HG03095 (cell line): ENCODE measurements around the gene GPRIN1.
"Not testable (repeated sequence)": the region's sequence is repeated elsewhere in the genome, so short reads cannot be mapped to it uniquely, and the experiment has no call there.

Source experiments
- ATAC-seq: cut with Tn5 transposase; IDR thresholded peaks from one replicate; pipeline ENCODE4 v1.9.1; 2021; ENCODE audit warnings: moderate library complexity; ENCODE audit not compliant: unreplicated experiment

The GPRIN1 gene

DNA sequence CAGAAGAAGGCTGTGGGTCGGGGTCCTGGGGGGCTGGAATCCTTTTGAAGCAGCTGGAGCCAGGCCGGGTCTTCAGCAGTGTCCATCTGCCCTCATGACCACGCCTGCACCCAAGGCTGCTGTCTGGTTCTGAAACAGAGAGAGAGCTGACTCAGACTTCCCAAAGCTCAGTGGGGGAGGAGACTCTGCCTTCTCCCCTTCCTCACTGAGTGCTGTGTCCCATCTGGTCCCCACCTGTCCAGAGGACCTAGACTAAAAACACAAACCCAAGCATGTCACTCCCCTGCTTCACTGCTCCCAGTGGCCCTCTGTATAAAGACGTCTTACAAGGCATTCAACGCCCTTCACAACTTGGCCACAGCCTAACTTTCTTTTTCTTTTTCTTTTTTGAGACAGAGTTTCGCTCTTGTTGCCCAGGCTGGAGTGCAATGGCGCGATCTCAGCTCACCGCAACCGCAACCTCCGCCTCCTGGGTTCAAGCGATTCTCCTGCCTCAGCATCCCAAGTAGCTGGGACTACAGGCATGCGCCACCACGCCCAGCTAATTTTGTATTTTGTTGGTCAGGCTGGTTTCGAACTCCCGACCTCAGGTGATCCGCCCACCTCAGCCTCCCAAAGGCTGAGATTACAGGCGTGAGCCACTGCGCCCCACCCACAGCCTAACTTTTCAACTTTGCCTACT, 10.1 kb downstream of the GPRIN1 start:
- ATAC-seq = not testable (repeated sequence)

DNA sequence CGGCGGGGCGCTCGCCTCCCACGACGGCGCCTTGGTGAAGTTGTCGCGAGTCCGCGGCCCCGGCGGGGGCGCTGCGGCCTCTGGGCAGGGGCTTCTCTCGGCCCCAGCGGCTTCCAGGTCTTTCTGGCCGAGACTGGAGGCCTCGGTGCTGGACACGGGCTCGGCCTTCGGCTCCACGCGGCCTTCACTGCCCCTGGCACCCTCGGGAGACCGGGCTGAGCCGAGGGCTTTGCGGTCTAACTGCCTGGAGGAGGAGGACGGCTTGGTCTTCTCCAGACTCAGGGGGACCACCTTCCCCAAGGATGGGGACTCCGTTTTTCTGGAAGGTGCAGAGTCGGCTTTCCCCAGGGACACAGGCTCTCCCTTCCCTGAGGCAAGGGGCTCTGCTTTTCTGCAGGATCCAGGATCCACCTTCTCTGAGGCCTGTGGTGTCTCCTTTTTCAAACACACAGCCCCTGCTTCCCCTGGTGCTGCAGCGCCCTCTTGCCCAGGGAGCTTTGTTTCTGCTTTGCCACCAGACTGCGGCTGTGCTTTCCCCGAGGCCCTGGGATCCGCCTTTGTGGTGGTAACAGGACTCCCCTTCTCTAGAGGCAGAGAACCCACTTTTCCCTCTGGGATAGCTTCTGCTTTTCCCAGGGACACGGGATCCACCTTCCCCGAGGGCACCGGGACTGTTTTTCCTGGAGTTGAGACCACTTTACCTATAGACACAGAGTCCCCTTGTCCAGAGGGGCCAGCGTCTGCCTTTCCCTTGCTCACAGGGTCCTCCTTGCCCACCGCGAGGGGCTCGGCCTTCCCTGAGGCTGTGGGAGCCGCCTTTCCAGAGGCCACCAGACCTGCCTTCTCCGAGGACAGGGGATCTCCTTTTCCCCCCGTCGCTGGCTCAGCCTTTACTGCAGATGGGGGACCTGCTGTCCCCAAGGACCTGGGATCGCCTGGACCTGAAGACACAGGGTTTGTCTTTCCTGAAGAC, 12.3 kb downstream of the GPRIN1 start:
- ATAC-seq = no peak

DNA sequence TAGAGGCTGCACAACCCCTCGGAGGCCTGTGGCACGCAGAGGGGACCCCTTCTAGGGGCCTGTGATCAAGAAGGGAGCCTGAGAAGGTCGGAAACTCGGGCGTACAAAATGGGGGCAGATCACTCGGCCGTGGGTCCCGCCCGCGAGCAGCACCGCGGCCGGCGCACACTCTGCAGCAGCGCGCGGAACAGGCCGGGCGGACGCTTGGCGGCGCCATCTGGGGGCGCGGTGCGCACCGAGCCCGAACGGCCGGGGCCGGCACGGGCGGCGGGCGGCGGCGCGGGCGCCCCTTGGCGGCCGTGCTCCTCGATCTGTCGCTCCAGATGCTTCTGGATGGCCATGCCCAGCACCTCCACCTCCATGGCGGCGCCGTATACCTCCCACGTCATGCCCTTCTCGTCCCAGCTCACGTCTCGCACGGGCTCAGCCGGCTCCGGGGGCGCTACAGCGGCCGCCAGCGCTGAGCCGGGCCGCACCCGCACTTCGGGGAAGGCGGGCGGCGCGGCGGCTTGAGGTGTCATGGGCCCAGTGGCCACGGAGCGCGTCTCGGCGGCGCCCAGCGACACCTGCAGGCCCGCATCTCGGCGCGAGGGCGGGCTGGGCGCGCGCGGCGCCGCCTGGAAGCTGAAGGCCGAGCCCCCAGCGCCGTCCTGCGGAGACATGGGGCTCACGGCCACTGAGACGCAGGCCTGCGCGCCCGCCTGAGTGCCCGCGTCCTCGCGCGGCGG, 13.1 kb downstream of the GPRIN1 start:
- peak; percentile 55 for ATAC-seq

DNA sequence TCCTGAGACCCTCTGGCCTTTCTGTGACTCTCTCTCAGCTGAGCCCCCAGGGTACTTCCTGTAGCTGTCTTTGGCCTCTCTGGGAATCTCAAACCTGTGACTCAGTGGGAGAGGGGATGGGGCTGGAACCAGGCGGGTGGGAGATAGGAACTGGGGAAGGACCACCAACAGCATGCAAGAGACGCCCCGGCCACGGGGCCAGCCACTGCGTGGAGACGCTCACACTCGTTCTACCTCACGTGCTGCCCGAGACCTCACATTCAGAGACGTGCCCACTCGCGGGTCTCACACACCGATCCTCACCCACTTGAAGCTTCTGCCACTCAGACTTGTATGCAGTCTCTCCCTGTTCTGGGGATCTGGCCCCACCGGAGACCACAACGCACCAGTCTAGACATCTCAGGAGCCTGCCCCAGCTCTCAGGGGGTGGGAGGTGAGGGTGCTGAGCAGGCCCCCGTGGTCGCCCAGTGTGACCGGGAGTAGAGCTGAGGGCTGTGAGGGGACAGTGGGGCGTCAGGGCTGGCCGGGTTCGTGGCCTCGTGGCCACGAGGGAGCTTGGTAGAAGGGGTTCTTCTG, 13.8 kb downstream of the GPRIN1 start:
- ATAC-seq = no peak

DNA sequence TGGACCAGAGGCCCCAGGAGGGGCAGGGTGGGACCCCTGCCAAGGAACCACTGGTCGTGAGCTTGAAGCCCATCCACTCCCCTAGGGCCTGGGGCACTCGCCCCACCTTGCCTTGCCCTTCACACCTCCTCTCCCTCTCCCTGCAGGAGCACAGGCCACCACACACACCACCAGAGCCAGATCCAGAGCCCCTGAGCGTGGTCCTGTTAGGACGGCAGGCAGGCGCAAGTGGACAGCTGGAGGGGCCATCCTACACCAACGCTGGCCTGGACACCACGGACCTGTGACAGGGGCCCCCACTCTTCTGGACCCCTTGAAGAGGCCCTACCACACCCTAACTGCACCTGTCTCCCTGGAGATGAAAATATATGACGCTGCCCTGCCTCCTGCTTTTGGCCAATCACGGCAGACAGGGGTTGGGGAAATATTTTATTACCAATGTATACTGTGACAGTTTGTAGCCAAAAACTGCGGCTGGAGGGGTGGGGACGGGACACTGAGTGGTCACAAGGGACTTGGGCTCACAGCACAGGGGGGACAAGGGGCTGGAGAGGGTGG, 14.5 kb downstream of the GPRIN1 start:
- ATAC-seq = no peak

DNA sequence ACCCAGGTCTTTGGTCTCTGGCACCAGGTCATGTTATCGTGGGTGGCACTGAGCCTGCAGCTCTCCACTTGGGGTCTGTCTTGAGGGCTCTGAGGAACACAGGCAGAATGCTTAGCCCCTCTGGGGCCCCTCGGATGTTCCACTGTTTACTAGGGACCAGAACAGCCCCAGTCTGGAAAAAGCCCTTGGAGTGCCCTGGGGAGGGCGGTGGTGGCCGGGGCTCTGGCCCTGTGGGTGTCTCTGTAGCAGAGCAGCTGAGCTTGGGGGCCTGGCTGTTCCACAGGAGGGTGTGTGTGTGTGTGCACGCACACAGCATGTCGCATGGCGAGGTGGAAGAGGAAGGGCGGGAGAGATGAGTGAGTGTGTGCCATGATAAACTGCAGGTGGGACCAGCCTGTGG, 15.4 kb downstream of the GPRIN1 start:
- ATAC-seq = no peak

GRCh38 chr5:176593273-176593869, 16.6 kb downstream of the GPRIN1 start:
- ATAC-seq = no peak

- ATAC-seq = no peak
Observed at GRCh38 chr5:176592573-176592972, 17.4 kb downstream of the GPRIN1 start.

- ATAC-seq = not testable (repeated sequence)
Observed at GRCh38 chr5:176591667-176592066, 18.3 kb downstream of the GPRIN1 start.

GRCh38 chr5:176590035-176590717, 19.8 kb downstream of the GPRIN1 start:
- ATAC-seq = no peak

- ATAC-seq = no peak
Observed at GRCh38 chr5:176589039-176589769, 20.8 kb downstream of the GPRIN1 start.

- ATAC-seq = no peak
Observed at GRCh38 chr5:176588297-176588696, 21.7 kb downstream of the GPRIN1 start.

DNA sequence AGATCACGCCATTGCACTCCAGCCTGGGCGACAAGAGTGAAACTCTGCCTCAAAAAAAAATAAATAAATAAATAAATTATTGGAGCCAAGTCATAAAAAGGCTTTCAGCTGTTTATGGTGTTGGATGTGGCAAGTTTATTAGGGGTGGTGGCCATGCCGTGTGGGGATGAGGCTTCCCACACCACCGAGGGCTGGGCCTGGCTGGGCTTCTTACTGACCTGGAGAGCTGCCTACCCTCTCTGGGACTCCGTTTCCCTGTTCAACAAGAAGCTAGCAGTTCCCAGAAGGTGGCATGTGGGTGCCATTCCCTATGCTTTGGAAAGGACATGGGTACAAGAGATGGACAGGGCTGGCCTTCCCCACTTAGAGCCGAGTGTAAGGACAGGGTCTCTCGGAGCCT, 22.6 kb downstream of the GPRIN1 start:
- no peak for ATAC-seq

- no peak for ATAC-seq
Observed at GRCh38 chr5:176583076-176583475, 26.9 kb downstream of the GPRIN1 start.

- no peak for ATAC-seq
Observed at GRCh38 chr5:176581361-176581760, 28.6 kb downstream of the GPRIN1 start.

- ATAC-seq = no peak
Observed at GRCh38 chr5:176579323-176579722, 30.6 kb downstream of the GPRIN1 start.

DNA sequence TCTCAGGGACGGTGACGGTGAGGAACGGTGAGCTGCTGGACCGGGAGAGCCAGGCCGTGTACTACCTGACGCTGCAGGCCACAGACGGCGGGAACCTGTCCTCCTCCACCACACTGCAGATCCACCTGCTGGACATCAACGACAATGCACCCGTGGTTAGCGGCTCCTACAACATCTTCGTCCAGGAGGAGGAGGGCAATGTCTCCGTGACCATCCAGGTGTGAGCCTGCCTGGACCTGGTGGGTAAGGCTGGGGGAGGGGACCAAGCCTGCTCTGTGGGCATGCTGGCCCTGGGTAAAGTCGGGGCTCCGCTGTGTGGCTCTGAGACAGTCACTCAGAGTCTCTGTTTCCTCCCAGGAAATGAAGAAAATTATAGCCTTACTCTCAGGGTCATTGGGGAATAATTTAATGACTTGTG, 31.6 kb downstream of the GPRIN1 start:
- ATAC-seq = no peak

DNA sequence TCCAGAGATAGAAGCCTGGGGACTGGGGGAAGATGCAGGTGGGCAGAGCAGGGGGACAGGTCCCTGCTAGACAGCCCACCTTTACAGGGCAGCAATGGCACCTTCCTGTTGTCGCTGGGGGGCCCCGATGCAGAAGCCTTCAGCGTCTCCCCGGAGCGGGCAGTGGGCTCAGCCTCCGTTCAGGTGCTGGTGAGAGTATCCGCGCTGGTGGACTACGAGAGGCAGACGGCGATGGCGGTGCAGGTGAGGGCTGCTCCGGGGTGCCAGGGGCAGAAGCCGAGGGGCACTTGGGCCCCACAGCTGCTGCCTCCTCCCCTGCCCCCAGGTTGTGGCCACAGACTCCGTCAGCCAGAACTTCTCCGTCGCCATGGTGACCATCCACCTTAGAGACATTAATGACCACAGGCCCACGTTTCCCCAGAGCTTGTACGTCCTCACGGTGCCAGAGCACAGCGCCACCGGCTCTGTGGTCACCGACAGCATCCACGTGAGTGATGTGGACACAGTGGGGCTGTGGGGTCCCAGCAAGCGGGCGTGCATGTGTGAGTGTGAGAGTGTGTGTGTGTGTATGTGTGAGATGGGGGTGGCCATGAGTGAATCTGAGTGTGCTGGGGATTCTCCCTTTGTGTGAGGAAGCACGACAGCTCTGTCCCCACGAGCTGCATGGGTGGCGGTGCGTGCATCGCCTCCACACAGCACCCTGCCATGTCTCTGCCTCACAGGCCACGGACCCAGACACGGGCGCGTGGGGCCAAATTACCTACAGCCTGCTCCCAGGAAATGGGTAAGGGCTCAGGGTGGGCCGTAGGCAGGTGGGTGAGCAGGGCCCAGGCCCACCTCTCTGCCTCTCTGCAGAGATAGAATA, 32.4 kb downstream of the GPRIN1 start:
- ATAC-seq = no peak
